SH-SY5Y (cell line): ENCODE data around the gene CD320.

Experiments
- GATA2 ChIP-seq: IDR thresholded peaks from 2 replicates; pipeline ENCODE4 v1.6.1; 2011; ENCODE audit warnings: mild to moderate bottlenecking, low read depth, low read length
- GATA3 ChIP-seq: IDR thresholded peaks from 2 replicates; pipeline ENCODE4 v1.6.1; 2011; ENCODE audit warnings: low read depth, mild to moderate bottlenecking, low read length, moderate library complexity

- TF ChIP-seq GATA3 (no peak), GATA2 (no peak)
Observed at GRCh38 chr19:8342316-8342683, 34.1 kb upstream of the CD320 start.
